AG04450 (cell line): ENCODE data around the gene MUC5B. TPM values are rescaled to one million over a fixed set of nuclear protein-coding genes. Genes with fewer than 3 reads are reported as not detected.
"Not testable (repeated sequence)": the region's sequence is repeated elsewhere in the genome, so short reads cannot be mapped to it uniquely, and the experiment has no call there.

ENCODE experiments used
- CTCF ChIA-PET: fragments of 300-600, 350-600 bp; formaldehyde crosslinking; extraction: SDS; loops from one replicate; lab custom pipeline; 2022; ENCODE audit warnings: antibody characterized with exemption, inconsistent platforms; lab: Charles Lee
- POLR2A ChIA-PET: fragments of 350-600 bp; formaldehyde crosslinking; extraction: SDS; loops from one replicate; lab custom pipeline; 2021; ENCODE audit warnings: antibody characterized with exemption, inconsistent platforms; lab: Yijun Ruan, JAX
- DNase-seq: peaks from one replicate; pipeline ENCODE4 v3.0.0-alpha.2; 2011; ENCODE audit warnings: low read depth, low spot score
- H3K27ac ChIP-seq: one replicate; pipeline ENCODE4 v1.5.1; 2012; ENCODE audit warnings: low read depth, low read length, control low read depth
- H3K27me3 ChIP-seq: one replicate; pipeline ENCODE4 v1.6.0; 2012; ENCODE audit warnings: low read length; ENCODE audit not compliant: control insufficient read depth, insufficient read depth
- H3K4me3 ChIP-seq: 2 replicates; pipeline ENCODE4 v1.5.1; 2011; ENCODE audit warnings: mild to moderate bottlenecking, low read depth, low read length, control low read depth
- H3K9me3 ChIP-seq: 2 replicates; pipeline ENCODE4 v1.5.1; 2012; ENCODE audit warnings: low read length; ENCODE audit not compliant: control insufficient read depth, insufficient read depth
- CTCF ChIP-seq: IDR thresholded peaks from 2 replicates; pipeline ENCODE4 v1.5.1; 2011; ENCODE audit warnings: low read depth, low read length, control low read depth, inconsistent platforms
- polyA plus RNA-seq: library from polyadenylated mRNA; depleted of rRNA; stranded (reverse); fragments of >200 nt; gene quantifications from 2 replicates; pipeline ENCODE4 v1.2.3, GENCODE V29; 2011

Gene MUC5B
- polyA plus RNA-seq, 1 experiment, result not detected

- no peak for DNase-seq
- TF ChIP-seq CTCF, result no peak
- Histone ChIP-seq H3K27ac (no peak overlapping the region), H3K4me3 (no peak overlapping the region), H3K27me3 (no peaks in the 10 kb centered on the region), H3K9me3 (peaks cover 87% of the 10 kb centered on the region)
- ChIA-PET POLR2A (no interaction called here), CTCF (no interaction called here)
Observed at GRCh38 chr11:1179641-1180040, 43.2 kb upstream of the MUC5B start.

- DNase-seq, result no peak
- H3K4me3 ChIP-seq, result no peak overlapping the region
- H3K9me3 ChIP-seq, result peaks cover 81% of the 10 kb centered on the region
- CTCF ChIA-PET, result no interaction called here
- H3K27ac ChIP-seq, result no peak overlapping the region
- no peak for TF ChIP-seq CTCF
- POLR2A ChIA-PET, result no interaction called here
- H3K27me3 ChIP-seq, result no peaks in the 10 kb centered on the region
Observed at GRCh38 chr11:1180171-1180570, 42.7 kb upstream of the MUC5B start.

- Histone ChIP-seq H3K27me3 (no peaks in the 10 kb centered on the region), H3K27ac (no peak overlapping the region), H3K9me3 (peaks cover 73% of the 10 kb centered on the region), H3K4me3 (no peak overlapping the region)
- ChIA-PET CTCF (no interaction called here), POLR2A (no interaction called here)
- DNase-seq, result no peak
- no peak for TF ChIP-seq CTCF
Observed at GRCh38 chr11:1180947-1181391, 41.9 kb upstream of the MUC5B start.

- CTCF ChIA-PET, result no interaction called here
- TF ChIP-seq CTCF, result no peak
- H3K27me3 ChIP-seq, result no peaks in the 10 kb centered on the region
- H3K9me3 ChIP-seq, result peaks cover 69% of the 10 kb centered on the region
- no peak for DNase-seq
- POLR2A ChIA-PET, result no interaction called here
- H3K4me3 ChIP-seq, result no peak overlapping the region
- H3K27ac ChIP-seq, result no peak overlapping the region
Observed at GRCh38 chr11:1181420-1181819, 41.4 kb upstream of the MUC5B start.

- Histone ChIP-seq H3K27me3 (no peaks in the 10 kb centered on the region), H3K9me3 (peaks cover 63% of the 10 kb centered on the region), H3K27ac (no peak overlapping the region), H3K4me3 (no peak overlapping the region)
- POLR2A ChIA-PET, result no interaction called here
- CTCF ChIA-PET, result no interaction called here
- no peak for TF ChIP-seq CTCF
- no peak for DNase-seq
Observed at GRCh38 chr11:1181853-1182535, 40.9 kb upstream of the MUC5B start.

GRCh38 chr11:1184139-1184538 is 38.7 kb upstream of the MUC5B start:
- H3K4me3 ChIP-seq, POLR2A ChIA-PET, H3K27me3 ChIP-seq, CTCF ChIA-PET, H3K27ac ChIP-seq, DNase-seq: not testable (repeated sequence)
- H3K9me3 ChIP-seq, result peaks cover 53% of the 10 kb centered on the region

- POLR2A ChIA-PET, DNase-seq, H3K4me3 ChIP-seq, CTCF ChIA-PET, H3K27ac ChIP-seq, H3K27me3 ChIP-seq: not testable (repeated sequence)
- H3K9me3 ChIP-seq, result peaks cover 38% of the 10 kb centered on the region
Observed at GRCh38 chr11:1188451-1189130, 34.3 kb upstream of the MUC5B start.
